Measurements from ENCODE around the gene TMEM41A. TPM values are rescaled to one million over a fixed set of nuclear protein-coding genes. Genes with fewer than 3 reads are reported as not detected.

Gene TMEM41A
- total and polyA plus RNA-seq, 2 donors (not counting 1 experiment from before 2014, with no cell fraction given) = 8.5 to 23.7 TPM

- H3K27me3 Mint-ChIP-seq = peaks cover 29% of the 10 kb centered on the region
- ChIA-PET POLR2A (no interaction called here), CTCF (no interaction called here)
- H3K36me3 ChIP-seq (replicated peaks in 1 of 2; ENCODE audit: control extremely low read depth in 1 of 2, control insufficient read depth in 1 of 2, extremely low read depth in 1 of 2, insufficient read depth in 2 of 2, low read length in 1 of 2) = no peaks in the 10 kb centered on the region
- no peak overlapping the region for H3K4me2 ChIP-seq (replicated peaks; ENCODE audit: low read depth, low read length, poor library complexity, severe bottlenecking)
- intact Hi-C loops (cut with micrococcal nuclease) = no loop called here
- no CpG with 5 or more reads among the region's 2 CpGs for WGBS (ENCODE audit: insufficient coverage)
- no peaks in the 10 kb centered on the region for H3K4me1 ChIP-seq (ENCODE audit: control insufficient read depth in 2 of 2, insufficient read depth in 2 of 2, low read length in 2 of 2)
- no peaks in the 10 kb centered on the region for H4K20me1 ChIP-seq (ENCODE audit: control insufficient read depth, insufficient read depth, low read length, poor library complexity, severe bottlenecking)
- no peak for DNase-seq
- no peaks in the 10 kb centered on the region for H3K4me1 Mint-ChIP-seq
- H3K9me3 Mint-ChIP-seq (ENCODE audit: insufficient read depth) = no peaks in the 10 kb centered on the region
- no peaks in the 10 kb centered on the region for H3K79me2 ChIP-seq (ENCODE audit: control insufficient read depth, insufficient read depth, low read length)
- peaks cover 0 to 6% (median 3%) of the 10 kb centered on the region in 4 experiments for H3K27me3 ChIP-seq (replicated peaks in 1 of 4; ENCODE audit: control extremely low read depth in 1 of 4, control insufficient read depth in 3 of 4, insufficient read depth in 4 of 4, low read length in 3 of 4)
- no peak overlapping the region for H3K4me3 ChIP-seq (ENCODE audit: control extremely low read depth in 1 of 5, extremely low read depth in 1 of 5, insufficient read depth in 1 of 5, low read depth in 2 of 5, low read length in 4 of 5)
- no peak overlapping the region for H3K4me3 Mint-ChIP-seq
- H2AFZ ChIP-seq (ENCODE audit: insufficient read depth, low read depth, low read length, poor library complexity, severe bottlenecking) = no peak overlapping the region
- H3K9ac ChIP-seq (ENCODE audit: low read length) = no peak overlapping the region
- H3K27ac ChIP-seq (ENCODE audit: low read length in 2 of 2) = no peak overlapping the region
- no peak overlapping the region for H3K27ac Mint-ChIP-seq
- H3K9me3 ChIP-seq (ENCODE audit: control extremely low read depth in 1 of 3, control insufficient read depth in 2 of 3, insufficient read depth in 1 of 3, low read length in 2 of 3) = no peaks in the 10 kb centered on the region
- TF ChIP-seq, protein P1, sequence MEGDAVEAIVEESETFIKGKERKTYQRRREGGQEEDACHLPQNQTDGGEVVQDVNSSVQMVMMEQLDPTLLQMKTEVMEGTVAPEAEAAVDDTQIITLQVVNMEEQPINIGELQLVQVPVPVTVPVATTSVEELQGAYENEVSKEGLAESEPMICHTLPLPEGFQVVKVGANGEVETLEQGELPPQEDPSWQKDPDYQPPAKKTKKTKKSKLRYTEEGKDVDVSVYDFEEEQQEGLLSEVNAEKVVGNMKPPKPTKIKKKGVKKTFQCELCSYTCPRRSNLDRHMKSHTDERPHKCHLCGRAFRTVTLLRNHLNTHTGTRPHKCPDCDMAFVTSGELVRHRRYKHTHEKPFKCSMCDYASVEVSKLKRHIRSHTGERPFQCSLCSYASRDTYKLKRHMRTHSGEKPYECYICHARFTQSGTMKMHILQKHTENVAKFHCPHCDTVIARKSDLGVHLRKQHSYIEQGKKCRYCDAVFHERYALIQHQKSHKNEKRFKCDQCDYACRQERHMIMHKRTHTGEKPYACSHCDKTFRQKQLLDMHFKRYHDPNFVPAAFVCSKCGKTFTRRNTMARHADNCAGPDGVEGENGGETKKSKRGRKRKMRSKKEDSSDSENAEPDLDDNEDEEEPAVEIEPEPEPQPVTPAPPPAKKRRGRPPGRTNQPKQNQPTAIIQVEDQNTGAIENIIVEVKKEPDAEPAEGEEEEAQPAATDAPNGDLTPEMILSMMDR (IDR thresholded peaks at IDR 0.05) = no peak
- no peak for TF ChIP-seq EZH2 (IDR thresholded peaks at IDR 0.05; ENCODE audit: borderline replicate concordance, insufficient read depth, low read depth, low read length, poor library complexity, severe bottlenecking)
- ATAC-seq (ENCODE audit: low read depth) = no peak
Observed at GRCh38 chr3:185517387-185518130, 18.7 kb upstream of the TMEM41A start.

- no peak overlapping the region for H3K4me3 Mint-ChIP-seq
- Histone ChIP-seq H3K4me1 (ENCODE audit: control insufficient read depth in 2 of 2, insufficient read depth in 2 of 2, low read length in 2 of 2) (no peaks in the 10 kb centered on the region), H3K27ac (ENCODE audit: low read length in 2 of 2) (no peak overlapping the region)
Observed at GRCh38 chr3:185511711-185512110, 12.9 kb upstream of the TMEM41A start.

More at GRCh38 chr3:185511711-185512110, 12.9 kb upstream of the TMEM41A start:
- Histone ChIP-seq H3K79me2 (ENCODE audit: control insufficient read depth, insufficient read depth, low read length) (no peaks in the 10 kb centered on the region), H3K36me3 (replicated peaks in 1 of 2; ENCODE audit: control extremely low read depth in 1 of 2, control insufficient read depth in 1 of 2, extremely low read depth in 1 of 2, insufficient read depth in 2 of 2, low read length in 1 of 2) (no peaks in the 10 kb centered on the region), H3K9me3 (ENCODE audit: control extremely low read depth in 1 of 3, control insufficient read depth in 2 of 3, insufficient read depth in 1 of 3, low read length in 2 of 3) (no peaks in the 10 kb centered on the region), H3K9ac (ENCODE audit: low read length) (no peak overlapping the region), H3K4me3 (ENCODE audit: control extremely low read depth in 1 of 5, extremely low read depth in 1 of 5, insufficient read depth in 1 of 5, low read depth in 2 of 5, low read length in 4 of 5) (no peak overlapping the region), H2AFZ (ENCODE audit: insufficient read depth, low read depth, low read length, poor library complexity, severe bottlenecking) (no peak overlapping the region), H4K20me1 (ENCODE audit: control insufficient read depth, insufficient read depth, low read length, poor library complexity, severe bottlenecking) (no peaks in the 10 kb centered on the region), H3K27me3 (replicated peaks in 1 of 4; ENCODE audit: control extremely low read depth in 1 of 4, control insufficient read depth in 3 of 4, insufficient read depth in 4 of 4, low read length in 3 of 4) (peaks cover 0 to 4% (median 0%) of the 10 kb centered on the region in 4 experiments), H3K4me2 (replicated peaks; ENCODE audit: low read depth, low read length, poor library complexity, severe bottlenecking) (no peak overlapping the region)
- Mint-ChIP-seq H3K27ac (no peak overlapping the region), H3K27me3 (peaks cover 15% of the 10 kb centered on the region), H3K4me1 (no peaks in the 10 kb centered on the region), H3K9me3 (ENCODE audit: insufficient read depth) (no peaks in the 10 kb centered on the region)
- TF ChIP-seq, protein P1 (IDR thresholded peaks at IDR 0.05) = no peak
- no peak for TF ChIP-seq EZH2 (IDR thresholded peaks at IDR 0.05; ENCODE audit: borderline replicate concordance, insufficient read depth, low read depth, low read length, poor library complexity, severe bottlenecking)
- ChIA-PET POLR2A (no interaction called here), CTCF (no interaction called here)
- intact Hi-C loops (cut with micrococcal nuclease) = no loop called here
- WGBS (ENCODE audit: insufficient coverage) = 63% methylated on average over 3 of the region's 4 CpGs
- ATAC-seq (ENCODE audit: low read depth) (no peak), DNase-seq (no peak)

Measured in B cell (primary cell).